Globus pallidus (tissue), 1 donor: ENCODE measurements around the gene TYW1.
"Not testable (repeated sequence)": the region's sequence is repeated elsewhere in the genome, so short reads cannot be mapped to it uniquely, and the experiment has no call there.

Experiments used
- DNase-seq: peaks from one replicate; pipeline ENCODE4 v3.0.0-alpha.2; 2015; ENCODE audit warnings: low spot score

Gene TYW1

DNA sequence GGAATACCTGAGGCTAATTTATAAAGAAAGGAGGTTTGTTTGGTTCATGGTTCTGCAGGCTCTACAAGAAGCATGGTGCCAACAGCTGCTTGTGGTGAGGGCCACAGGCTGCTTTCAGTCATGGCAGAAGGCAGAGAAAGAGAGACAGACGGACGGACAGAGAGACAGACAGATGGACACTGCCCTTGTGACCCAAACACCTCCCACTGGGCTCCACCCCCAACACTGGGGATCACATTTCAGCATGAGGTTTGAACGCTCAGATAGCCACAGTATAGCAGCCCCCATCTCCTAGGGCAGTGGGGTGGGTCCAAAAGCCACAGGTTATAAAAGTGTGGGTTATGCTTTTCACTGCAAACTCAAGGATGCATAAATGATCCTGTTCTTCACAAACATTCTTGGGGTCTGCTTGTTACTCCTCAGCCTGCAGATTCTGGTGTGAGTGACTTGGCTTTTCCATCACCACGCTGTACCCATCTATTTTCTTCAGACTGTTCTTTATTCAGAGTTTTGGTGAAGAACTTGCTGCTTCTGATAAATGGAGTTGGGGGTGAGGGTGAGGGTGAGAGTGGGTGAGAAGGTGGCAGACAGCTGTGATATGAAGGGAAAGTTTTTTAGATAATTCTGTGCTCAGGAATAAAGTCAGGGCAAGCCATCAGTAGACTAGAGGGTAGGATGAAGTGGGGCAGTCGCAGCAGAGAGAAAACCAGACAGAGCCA is 194.5 kb downstream of the TYW1 start:
- not testable (repeated sequence) for DNase-seq

- not testable (repeated sequence) for DNase-seq
These were observed 195.6 kb downstream of the TYW1 start for GRCh38 chr7:67192123-67192702.

- DNase-seq, result peak; percentile 64
These were observed 196.4 kb downstream of the TYW1 start for GRCh38 chr7:67192889-67193613.

DNA sequence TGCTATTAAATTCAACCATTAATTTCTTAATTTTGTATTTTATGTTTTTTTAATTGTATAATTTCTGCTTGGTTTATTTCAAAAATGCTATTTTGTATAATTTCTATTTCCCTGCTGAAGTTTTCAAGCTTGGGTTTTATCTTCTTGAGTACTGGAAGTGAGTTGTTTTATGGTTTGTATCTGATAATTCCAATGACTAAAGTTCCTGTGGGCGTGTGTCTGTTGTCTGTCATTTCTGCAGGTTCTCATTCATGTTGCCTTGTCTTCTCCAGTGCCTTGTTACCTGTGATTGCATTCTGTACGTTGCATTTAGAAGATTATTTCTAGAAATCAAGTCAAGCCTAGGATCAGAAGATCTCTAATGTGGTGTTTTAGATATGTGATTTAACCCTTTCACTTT is 199.5 kb downstream of the TYW1 start:
- DNase-seq, result not testable (repeated sequence)

DNA sequence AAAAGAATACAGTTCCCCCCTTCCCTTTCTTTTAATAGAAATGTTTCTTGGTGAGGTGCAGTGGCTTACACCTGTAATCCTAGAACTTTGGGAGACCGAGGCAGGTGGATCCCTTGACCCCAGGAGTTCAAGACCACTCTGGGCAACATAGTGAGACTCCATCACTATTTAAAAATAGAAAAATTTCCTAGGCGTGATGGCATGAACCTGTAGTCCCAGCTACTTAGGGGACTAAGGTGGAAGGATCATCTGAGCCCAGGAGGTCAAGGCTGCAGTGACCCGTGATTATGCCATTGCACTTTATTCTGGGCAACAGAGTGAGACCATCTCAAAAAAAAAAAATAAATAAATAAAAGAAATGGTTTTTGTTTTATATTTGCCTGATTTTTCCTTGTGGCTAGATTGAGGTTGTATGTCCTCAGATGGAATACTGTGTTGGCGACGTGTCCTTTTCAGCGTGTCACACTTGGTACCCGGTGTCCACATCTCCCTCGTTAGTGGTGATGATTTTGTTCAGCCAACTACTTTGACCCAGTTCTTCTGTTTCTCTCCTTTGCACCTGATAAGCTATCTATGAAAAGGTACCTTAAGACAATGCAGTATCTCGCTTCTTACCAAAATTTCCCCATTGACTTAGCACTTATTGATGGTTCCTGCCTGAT is 202.4 kb downstream of the TYW1 start:
- DNase-seq, result not testable (repeated sequence)

DNA sequence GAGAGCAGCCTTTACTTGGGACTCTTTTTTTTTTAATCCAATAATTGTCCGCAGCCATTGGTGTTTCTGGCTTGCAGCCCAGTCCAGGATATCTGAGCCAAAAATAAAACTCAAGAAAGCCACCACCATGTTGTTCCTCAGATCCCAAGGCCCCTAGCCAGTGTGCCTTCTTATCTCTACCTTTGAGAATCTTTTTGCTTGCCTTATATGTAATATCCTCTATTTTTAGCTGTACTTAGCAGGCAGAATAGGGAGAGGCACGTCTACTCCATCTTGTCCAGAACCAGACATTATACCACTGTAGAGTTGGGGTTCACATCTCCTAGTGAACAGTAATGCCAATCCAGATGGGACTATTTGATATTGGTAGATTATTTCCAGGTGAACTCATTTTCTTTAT is 209.1 kb downstream of the TYW1 start:
- DNase-seq, result not testable (repeated sequence)

DNA sequence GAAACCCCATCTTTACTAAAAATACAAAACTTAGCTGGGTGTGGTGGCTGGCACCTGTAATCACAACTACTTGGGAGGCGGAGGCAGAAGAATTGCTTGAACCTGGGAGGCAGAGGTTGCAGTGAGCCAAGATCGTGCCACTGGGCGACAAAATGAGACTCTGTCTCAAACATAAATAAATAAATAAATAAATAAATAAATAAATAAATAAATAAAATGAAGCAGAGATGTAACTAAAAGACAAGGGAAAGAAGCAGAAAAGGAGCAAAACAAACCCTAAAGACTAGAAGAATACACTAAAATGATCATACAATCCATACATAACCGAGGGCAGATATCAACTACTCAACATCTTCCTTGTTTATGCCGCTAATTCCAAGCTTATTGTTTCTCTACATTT is 209.8 kb downstream of the TYW1 start:
- no peak for DNase-seq

DNA sequence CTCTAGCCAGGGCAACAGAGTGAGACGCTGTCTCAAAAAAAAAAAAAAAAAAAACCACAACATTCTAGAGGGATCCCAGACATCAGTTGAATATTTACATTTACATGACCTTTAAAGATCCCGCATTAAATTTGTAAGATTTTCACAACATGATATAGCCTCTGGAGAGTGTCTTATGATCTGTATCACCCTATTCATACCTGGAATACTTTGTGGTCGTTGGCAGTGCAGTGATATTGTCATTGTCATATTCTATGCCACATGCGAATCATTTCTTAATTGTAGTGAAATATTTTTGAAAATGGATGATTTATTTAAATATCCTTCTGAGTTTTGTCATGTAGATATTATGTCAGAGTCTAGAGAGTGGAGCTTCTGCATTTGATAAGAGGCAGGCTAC is 212.0 kb downstream of the TYW1 start:
- not testable (repeated sequence) for DNase-seq

- no peak for DNase-seq
These were observed 212.6 kb downstream of the TYW1 start for GRCh38 chr7:67209256-67209655.

- DNase-seq, result no peak
These were observed 213.9 kb downstream of the TYW1 start for GRCh38 chr7:67210567-67210966.

DNA sequence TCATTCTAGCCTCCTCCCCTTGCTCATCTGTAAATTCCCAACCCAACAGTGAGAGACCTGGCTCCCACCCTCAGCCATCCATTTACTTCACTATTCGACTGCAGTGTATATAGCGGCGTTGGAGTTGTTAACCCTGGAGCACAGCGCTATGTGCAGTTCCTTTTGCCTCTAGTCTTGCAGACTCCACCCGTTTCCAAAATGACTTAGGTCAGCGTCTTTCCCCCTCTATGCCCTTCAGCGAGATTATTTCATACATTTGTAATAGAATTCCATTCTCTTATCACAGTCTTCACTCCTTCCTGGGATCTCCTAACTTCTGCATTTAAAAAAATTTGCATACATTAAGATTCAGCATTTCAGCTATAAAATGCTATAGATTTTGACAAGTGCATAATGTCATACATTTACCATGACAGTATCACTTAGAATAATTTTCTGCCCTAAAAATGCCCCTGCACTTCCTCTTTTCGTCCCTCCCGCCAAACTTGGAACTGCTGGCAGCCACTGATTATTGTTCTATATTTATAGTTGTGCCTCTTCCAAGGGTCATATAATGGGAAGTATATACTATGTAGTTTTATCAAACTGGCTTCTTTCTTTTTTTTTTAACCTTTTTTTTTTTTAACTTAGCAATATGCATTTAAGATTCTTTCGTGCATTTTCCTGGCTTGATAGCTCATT is 215.2 kb downstream of the TYW1 start:
- DNase-seq, result not testable (repeated sequence)

DNA sequence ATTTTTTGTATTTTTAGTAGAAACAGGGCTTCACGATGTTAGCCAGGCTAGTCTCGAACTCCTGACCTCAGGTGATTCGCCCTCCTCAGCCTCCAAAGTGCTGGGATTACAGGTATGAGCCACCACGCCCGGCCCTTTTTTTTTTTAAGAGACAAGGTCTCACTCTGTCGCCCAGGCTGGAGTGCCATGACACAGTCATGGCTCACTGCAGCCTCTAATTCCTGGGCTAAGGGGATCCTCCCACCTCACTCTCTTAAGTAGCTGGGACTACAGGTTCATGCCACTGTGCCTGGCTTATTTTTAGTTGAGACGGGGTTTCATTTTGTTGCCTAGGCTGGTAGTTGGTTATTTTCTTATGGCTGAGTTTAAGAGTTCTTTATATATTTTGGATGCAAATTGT is 216.4 kb downstream of the TYW1 start:
- DNase-seq, result not testable (repeated sequence)

DNA sequence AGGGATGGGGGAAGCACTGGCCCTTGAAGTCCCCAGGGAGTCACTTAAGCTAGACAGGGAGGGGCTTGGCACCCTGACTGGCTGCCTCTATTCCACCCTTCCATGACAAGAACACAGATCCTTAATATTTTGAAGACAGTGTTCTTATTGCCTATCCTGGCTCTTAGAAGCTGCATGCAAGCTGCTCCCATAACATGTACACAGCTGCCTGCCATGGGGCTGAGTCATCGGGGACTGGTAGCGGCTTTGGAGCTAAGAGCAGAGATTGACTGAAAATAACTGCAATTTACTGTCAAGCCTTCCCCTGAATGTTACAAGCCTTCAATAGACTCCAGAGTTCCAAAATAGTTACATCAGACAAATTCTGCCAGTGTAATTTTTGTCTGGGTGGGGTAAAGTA is 226.9 kb downstream of the TYW1 start:
- DNase-seq, result not testable (repeated sequence)

DNA sequence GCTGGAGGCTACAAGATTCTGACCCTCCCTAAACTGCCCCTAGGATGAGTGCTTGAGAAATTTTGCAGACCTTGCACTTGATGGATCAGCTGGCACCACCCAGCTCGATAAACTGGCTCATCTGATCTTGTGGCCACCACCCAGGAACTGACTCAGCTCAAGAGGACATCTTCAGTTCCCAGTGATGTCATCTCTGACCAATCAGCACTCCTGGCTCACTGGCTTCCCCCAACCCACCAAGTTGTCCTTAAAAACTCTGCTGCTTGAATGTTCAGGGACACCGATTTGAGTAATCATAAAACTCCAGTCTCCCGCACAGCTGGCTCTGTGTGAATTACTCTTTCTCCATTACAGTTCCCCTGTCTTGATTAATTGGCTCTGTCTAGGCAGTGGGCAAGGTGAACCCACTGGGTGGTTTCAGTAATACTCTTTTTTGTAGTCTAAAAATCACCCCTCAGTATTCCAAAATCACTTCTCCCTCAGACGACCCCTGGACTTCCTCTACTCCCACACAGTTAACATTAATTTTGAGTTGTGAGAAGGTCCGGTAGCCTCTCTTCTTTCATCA is 229.8 kb downstream of the TYW1 start:
- DNase-seq, result not testable (repeated sequence)

- not testable (repeated sequence) for DNase-seq
These were observed 230.3 kb downstream of the TYW1 start for GRCh38 chr7:67226967-67227366.

DNA sequence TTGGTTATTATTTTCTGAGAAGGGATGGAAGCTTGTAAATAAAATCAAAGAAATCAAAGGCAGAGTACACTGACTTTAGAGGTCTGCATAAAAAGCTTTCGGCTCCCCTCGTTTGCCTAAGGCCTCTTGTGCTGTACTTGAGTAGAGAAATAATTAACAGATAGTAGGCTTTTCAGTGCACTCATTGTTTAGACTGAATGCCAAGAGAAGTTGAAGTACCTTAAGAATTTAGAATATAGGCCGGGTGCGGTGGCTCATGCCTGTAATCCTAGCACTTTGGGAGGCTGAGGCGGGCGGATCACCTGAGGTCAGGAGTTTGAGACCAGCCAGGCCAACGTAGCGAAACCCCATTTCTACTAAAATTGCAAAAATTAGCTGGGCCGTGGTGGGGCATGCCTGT is 232.4 kb downstream of the TYW1 start:
- not testable (repeated sequence) for DNase-seq

DNA sequence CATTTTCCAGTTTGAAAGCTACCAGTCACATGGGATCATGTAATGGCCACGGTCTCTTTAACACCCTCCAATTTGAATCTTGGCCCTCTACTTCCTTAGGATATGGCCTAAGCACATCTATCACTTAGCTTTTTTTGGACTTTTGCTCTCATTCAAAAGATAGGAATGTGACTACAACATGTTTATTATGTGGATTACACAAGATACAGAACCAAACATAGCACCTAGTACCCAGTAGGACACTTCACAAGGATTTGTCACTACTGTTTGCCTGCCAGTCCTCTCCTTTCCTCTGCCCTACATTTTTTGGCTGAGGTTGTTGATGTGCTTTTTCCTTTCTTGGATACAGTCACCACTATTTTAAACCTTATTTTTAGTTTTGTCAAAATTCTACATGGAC is 233.4 kb downstream of the TYW1 start:
- DNase-seq, result not testable (repeated sequence)

DNA sequence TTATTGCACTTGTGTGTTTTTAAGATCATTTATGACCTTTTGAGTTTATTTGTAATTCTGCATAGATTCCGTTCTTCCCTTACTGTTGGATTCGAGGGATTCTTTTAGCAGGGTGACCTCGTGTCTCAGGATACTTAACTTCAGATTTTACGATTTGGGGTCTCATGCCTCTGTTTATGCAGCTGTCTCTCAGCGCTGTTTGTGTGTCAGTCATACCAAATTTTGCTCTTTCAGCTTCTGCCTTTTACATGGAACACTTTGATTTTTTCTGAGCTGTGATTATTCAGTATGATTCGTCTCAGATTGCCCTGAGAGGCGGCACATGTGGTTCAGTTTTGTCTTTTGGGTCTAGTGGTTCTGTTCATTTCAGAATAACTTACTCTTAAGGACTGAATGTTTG is 236.9 kb downstream of the TYW1 start:
- DNase-seq, result not testable (repeated sequence)

DNA sequence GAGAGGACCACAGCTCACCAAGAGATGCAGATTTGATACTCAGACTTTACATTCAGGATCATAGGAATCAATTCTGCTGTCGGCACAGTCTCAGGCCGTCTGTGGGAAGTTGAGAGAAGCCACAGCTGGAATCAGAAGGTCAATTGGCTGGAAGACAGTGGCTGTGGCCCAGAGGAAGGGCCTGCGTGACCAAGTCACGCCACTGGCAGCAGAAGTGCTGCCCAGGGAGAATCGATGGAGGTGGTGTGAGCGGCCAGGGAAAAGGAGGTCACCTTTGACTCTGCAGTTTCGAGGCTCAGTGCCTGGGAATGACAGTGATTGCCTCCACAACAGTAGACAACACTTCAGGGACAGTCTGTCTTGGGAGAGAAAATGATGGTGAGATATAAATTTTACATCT is 239.6 kb downstream of the TYW1 start:
- not testable (repeated sequence) for DNase-seq

GRCh38 chr7:67242871-67243270 is 246.2 kb downstream of the TYW1 start:
- not testable (repeated sequence) for DNase-seq

GRCh38 chr7:67248364-67248763 is 251.7 kb downstream of the TYW1 start:
- DNase-seq, result not testable (repeated sequence)
